ENCODE data around the gene BAIAP2L1.
"Not testable (repeated sequence)": the region's sequence is repeated elsewhere in the genome, so short reads cannot be mapped to it uniquely, and the experiment has no call there.

BAIAP2L1 gene, protein sequence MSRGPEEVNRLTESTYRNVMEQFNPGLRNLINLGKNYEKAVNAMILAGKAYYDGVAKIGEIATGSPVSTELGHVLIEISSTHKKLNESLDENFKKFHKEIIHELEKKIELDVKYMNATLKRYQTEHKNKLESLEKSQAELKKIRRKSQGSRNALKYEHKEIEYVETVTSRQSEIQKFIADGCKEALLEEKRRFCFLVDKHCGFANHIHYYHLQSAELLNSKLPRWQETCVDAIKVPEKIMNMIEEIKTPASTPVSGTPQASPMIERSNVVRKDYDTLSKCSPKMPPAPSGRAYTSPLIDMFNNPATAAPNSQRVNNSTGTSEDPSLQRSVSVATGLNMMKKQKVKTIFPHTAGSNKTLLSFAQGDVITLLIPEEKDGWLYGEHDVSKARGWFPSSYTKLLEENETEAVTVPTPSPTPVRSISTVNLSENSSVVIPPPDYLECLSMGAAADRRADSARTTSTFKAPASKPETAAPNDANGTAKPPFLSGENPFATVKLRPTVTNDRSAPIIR

DNA sequence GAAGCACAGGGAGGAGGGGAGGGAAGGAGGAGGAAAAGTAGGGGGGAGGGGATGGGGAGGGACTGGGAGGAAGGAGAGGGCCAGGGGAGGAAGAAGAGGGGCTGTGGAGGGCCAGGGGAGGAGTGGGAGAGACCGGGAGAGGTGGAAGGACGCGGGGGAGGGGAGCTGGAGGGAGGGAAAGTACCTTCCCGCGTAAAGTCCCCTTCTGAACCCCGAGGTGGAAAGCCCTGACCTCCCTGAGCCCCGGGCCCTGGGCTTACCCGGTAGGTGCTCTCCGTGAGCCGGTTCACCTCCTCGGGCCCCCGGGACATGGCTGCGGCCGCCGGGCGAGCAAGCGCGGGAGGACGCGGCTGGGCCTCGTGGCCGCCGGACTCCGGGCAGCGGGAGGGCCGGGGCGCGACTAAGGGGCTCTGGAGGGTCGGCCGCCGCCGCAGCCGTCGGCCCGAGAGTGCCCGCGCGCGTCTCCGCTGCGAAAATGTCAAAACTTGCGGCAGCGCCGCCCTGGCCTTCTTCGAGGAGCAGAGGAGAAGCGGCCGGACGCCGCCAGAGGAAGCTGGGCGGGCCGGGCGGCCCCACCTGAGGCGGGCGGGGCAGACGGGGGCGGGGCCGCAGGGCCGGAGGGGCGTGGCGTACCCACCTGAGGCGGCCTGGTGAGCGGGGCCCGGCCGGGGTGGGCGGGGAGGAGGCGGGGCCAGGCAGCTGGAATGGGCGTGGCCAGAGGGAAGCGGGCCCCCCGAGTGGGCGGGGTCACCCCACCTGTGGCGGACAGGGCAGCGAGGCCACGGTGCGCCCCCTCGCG, at the start of gene BAIAP2L1:
Gene BAIAP2L1, minus strand, starts transcription at position 549 of the 799 bp plus-strand sequence. Its CDS starts 238 bp downstream, at position 311.
- peak; percentile 84 to 88 for DNase-seq

DNA sequence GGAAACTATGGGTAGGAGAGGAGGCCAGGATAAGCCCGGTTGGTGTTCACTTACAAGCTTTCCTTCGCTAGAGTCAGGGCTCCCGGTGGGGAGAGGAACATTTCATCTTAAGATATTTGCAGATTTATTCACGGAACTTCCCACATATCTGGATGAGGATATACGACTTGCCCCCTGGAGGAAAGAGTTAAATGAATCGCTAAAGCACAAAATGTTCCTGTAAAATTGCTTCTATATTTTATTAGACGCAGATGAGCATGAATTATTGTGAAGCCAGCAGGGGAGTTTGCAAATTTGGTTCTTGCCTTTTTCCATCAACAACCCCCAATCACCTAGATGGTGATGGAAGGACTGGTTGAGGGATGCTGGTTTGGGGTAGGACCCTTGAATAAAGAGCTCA, 47.9 kb upstream of the BAIAP2L1 start:
- DNase-seq = no peak

DNA sequence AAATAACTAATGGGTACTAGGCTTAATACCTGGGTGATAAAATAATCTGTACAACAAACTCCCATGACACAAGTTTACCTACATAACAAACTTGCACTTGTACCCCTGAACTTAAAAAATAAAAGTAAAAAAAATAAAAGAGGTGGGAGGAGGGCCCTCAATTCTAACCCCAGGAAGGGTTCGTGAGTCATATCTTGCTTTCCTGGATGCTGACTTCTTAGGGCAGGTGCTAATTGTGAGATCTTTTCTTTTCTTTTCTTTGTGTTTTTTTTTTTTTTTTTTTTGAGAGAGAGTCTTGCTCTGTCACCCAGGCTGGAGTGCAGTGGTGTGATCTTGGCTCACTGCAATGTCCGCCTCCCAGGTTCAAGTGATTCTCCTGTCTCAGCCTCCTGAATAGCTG, 40.1 kb upstream of the BAIAP2L1 start:
- DNase-seq = not testable (repeated sequence)

DNA sequence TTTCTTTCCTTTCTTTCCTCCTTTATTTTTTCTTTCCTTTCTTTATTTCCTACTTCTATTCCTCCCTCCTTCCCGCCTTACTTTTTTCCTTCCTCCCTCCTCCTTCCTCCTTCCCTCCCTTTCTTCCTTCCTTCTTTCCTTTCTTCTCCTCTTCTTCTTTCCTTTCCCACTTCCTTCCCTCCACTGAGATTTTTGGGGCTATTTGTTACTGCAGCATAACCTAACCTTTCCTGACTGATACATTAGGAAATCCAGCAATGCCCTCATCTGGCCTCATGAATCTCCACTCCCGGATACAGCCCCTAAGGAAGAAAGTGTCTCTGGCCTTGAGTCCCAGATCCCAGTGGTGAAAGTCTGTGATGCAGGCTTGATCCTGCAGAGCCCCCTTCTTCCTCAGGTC, 38.6 kb upstream of the BAIAP2L1 start:
- no peak for DNase-seq

DNA sequence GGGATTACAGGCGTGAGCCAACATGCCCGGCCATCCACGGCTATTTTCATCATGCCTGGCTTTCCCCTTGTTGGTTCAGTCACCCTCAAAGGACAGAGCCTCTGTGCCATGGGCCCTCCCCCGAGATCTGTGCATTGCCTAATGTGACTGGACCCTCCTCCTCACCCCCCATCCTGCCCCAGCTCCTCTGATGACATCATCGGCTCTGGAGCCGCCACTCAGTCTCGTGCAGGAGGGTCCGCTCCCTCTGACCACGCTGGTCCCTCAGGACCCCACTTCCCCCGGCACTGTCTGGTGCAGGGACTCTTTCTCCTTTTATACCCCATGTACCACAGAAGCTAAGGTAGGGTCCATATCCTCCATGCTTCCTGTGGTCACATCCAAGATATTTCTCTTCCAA, 33.2 kb upstream of the BAIAP2L1 start:
- DNase-seq = no peak

DNA sequence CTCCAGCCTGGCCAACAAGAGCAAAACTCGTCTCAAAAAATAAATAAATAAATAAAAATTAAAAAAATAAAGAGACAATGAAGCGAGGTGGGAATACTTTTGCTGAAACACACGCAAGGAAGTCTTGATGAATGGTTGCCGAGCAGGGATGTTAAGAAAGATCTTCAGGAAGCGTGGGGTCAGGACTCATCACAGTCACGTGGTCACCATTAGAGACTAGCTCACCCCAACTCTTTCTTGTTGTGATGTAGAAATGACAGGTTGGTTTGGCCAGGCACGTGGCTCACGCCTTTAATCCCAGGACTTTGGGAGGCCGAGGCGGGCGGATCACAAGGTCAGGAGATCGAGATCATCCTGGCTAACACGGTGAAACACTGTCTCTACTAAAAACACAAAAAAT, 28.9 kb upstream of the BAIAP2L1 start:
- no peak for DNase-seq

DNA sequence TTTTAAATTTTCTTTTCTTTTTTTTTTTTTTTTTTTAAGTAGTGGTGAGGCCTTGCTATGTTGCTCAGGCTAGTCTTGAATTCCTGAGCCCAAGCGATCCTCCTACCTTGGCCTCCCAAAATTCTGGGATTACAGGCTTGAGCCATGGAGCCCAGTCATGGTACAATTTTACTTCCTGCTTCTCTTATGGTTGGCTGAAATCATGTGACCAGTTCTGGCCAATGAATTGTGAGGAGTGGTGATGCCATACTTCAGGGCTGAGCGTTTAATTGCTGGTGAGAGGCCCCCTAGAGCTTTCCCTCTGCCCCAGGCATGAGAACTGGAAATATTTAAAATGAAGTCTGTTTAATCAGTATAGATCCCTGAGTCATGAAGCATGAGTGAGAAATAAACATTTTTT, 22.2 kb upstream of the BAIAP2L1 start:
- DNase-seq = no peak

DNA sequence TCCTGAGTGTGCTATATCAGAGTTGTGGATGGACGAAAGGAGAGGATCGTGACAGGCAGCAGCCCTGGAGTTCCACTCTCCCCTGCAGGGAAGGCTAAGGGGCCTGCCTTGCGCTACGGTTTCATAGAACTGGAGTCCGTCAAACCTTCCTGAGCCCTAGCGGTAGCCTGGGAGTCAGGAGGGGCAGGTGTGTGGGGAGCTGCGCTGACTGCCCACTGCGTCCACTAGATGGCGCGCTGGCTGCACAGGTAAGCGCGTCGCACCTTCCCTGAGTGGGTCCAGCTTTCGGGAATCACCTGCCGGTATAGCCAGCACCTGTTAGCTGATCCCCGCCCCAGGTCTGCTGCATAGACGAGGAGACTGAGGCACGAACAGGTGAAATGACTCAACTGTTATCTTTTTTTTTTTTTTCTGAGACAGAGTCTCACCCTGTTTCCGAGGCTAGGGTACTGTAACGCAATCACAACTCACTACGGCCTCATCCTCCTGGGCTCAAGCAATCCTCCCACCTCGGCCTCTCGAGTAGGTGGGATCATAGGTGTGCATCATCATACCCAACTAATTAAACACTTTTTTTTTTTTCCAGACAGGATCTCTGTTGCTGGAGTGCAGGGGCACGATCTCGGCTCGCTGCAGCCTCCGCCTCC, 20.2 kb upstream of the BAIAP2L1 start:
- DNase-seq = peak; percentile 67 to 70

DNA sequence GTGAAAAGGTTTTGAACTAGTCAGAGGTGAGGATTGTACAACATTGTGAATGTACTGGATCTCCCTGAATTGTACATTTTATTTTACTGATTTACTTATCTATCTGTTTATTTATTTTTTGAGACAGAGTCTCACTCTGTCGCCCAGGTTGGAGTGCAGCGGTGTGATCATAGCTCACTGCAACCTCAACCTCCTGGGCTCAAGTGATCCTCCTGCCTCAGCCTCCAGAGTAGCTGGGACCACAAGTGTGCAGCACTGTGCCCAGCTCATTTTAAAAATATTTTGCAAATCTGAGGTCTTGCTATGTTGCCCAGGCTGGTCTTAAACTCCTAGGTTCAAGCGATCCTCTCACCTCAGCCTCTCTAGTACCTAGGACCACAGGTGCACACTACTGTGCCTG, 19.1 kb upstream of the BAIAP2L1 start:
- not testable (repeated sequence) for DNase-seq

DNA sequence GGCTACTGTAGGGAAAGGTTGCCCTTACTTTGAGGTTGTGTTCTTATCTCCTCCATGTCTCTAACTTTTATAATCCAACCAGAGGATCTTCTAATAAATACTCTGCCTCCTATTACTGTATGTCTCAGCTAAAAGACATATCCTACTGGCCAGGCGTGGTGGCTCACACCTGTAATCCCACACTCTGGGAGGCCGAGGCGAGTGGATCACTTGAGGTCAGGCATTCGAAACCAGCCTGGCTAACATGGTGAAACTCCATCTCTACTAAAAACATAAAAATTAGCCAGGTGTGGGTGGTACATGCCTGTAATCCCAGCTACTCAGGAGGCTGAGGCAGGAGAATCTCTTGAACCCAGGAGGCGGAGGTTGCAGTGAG, 18.4 kb upstream of the BAIAP2L1 start:
- DNase-seq = not testable (repeated sequence)

DNA sequence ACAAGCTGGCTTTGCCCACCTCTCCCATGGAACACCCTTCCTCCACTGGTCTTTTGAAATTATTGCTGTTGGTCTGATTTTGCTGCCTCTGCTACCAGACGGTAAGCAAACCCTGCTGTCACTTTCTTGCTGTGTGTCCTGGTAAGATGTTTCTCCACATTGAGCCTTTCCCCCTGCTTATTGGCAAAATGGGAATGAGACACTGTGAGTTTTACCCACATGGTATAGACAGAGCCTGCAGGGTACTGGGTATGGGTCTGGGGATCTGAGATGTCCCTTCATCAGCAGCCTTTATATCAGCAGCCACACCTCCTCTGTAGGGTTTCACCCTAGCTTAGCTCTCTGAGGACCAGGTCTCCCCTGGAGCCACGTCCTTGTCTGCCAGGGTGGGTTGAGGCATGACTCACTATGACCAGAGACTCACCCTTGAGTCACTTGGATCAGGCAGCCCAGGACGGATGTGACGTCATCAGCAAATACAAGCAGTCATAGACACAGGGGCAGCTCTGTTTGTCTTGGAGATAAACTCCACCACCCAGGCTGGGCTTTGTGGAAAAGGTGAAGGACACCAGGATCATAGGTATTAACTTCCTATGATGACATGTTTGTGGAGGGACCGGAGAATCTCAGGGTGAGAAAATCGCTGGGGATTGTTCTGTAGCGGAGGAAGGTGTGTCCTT, 17.9 kb upstream of the BAIAP2L1 start:
- peak; percentile 34 to 50 for DNase-seq

DNA sequence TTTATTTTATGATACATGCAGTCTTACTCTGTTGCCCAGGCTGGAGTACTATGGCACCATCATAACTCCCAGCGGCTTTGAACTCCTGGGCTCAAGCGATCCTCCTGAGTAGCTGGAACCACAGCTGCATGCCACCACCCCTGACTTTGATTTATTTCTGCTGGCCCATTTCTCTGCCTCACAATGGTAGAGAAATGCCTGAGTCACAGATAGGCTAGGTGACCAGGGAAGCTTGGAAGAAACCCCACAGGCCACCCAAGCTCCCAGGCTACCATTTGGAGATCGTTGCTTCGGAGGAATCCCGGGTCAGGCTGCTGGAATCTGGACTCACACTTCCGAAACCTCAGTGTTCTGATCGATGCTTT, 17.4 kb upstream of the BAIAP2L1 start:
- no peak for DNase-seq

DNA sequence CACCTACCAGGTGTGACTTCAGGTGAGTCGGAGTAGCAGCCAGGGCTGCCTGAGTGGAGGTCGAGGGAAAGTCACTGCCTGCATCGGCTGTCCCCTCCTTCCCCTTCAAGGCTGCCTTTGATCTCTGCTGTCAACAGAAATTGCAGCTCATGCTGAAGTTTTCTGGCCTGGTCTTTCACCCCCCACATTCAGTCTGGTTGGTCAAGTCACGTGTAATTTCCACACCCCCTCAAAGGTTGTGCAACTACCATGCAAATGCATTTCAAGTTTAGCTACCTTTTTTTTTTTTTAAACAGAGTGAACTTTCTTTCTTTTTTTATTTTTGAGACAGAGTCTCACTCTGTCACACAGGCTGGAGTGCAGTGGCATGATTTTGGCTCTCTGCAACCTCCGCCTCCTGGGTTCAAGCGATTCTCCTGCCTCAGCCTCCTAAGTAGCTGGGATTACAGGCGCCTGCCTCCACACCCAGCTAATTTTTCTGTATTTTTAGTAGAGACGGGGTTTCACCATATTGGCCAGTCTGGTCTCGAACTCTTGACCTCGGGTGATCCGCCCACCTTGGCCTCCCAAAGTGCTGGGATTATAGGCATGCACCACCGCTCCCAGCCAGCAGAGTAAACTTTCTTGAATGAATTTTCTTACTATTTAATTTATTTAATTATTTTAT, 16.8 kb upstream of the BAIAP2L1 start:
- DNase-seq = not testable (repeated sequence)

DNA sequence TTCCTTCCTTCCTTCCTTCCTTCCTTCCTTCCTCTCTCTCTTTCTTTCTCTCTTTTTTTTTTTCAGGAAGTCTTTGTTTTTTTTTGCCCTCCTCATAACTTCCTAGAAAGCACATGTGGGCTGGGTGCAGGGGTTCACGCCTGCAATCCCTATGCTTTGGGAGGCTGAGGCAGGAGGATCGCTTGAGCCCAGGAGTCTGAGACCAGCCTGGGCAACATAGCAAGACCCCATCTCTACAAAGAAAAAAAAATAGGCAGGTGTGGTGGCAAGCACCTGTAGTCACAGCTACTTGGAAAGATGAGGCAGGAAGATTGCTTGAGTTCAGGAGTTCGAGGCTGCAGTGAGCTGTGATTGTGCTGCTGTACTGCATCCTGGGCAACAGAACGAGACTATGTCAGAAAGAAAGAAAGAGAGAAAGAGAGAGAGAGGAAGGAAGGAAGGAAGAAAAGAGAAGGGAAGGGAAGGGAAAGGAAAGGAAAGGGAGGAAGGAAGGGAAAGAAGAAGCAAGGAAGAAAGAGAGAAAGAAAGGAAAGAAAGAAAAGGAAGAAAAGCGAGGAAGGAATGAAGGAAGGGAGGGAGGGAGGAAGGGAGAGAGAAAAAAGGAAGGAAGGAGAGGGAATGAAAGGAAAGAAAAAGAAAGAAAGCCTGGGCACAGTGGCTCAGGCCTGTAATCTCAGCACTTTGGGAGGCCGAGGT, 13.5 kb upstream of the BAIAP2L1 start:
- no peak for DNase-seq

DNA sequence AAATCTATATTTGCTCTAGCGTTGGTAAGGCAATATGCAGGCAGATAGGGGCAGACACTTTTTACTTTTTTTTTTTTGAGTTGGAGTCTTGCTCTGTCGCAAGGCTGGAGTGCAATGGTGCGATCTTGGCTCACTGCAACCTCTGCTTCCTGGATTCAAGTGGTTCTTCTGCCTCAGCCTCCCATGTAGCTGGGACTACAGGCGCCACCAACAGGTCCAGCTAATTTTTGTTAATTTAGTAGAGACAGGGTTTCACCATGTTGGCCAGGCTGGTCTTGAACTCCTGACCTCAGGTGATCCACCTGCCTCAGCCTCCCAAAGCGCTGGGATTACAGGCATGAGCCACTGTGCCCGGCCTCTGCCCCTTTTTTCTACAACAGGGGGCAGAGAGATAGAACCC, 12.8 kb upstream of the BAIAP2L1 start:
- DNase-seq = not testable (repeated sequence)

DNA sequence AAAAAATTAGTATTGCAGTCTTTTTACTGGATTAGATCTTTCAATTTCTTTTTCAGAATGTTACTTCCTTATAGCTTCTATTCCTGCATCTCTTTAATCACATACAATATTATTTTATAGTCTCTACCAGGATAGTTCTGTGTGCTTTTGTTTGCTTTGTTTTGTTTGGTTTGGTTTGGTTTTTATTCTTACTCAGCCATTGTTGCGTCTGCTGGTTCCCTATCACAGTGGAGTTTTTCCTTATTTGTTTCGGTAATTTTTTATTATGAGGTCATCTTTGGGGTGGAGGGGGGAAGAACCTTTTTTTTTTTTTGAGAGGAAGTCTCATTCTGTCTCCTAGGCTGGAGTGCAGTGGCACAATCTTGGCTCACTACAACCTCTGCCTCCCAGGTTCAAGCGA, 9.0 kb upstream of the BAIAP2L1 start:
- DNase-seq = no peak

DNA sequence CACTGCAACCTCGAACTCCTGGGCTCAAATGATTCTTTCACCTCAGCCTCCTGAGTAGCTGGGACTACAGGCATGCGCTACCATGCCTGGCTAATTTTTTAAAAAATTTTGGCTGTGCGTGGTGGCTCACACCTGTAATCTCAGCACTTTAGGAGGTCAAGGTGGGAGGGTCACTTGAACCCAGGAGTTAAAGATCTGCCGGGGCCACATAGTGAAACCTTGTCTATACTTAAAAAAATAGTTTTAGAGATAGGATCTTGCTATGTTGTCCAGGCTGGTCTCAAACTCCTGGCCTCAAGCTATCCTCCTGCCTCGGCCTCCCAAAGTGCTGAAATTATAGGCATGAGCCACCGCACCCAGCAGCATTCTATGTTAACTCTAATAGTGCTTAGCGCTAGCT, 7.3 kb upstream of the BAIAP2L1 start:
- DNase-seq = not testable (repeated sequence)

DNA sequence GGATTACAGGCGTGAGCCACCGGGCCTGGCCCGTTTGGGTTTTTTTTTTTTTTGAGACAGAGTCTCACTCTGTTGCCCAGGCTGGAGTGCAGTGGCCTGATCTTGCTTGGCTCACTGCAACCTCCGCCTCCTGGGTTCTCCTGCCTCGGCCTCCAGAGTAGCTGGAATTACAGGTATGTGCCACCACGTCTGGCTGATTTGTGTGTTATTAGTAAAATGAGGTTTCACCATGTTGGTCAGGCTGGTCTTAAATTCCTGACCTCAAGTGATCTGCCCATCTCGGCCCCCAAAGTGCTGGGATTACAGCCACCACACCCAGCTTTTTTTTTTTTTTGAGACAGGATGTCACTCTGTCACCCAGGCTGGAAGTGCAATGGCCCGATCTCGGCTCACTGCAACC, 5.9 kb upstream of the BAIAP2L1 start:
- no peak for DNase-seq

DNA sequence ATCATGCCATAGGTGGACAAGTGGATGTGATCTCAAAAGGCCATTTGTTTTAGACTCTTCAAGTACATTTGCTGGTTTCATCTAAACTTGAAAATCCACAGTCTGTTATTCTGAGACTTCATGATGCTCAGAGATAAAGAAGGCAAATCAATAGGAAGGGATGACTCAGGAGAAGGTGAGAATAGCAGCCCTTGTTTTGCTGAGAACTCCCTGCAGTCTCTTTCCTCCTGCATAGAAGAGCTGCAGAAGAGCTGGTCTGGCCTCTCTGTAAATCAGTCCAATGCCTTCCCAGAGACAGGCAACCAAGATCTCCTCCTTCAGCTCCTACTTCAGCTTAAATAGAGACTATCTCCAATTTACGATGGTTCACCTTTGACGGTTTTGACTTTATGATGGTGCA, 4.0 kb upstream of the BAIAP2L1 start:
- no peak for DNase-seq

DNA sequence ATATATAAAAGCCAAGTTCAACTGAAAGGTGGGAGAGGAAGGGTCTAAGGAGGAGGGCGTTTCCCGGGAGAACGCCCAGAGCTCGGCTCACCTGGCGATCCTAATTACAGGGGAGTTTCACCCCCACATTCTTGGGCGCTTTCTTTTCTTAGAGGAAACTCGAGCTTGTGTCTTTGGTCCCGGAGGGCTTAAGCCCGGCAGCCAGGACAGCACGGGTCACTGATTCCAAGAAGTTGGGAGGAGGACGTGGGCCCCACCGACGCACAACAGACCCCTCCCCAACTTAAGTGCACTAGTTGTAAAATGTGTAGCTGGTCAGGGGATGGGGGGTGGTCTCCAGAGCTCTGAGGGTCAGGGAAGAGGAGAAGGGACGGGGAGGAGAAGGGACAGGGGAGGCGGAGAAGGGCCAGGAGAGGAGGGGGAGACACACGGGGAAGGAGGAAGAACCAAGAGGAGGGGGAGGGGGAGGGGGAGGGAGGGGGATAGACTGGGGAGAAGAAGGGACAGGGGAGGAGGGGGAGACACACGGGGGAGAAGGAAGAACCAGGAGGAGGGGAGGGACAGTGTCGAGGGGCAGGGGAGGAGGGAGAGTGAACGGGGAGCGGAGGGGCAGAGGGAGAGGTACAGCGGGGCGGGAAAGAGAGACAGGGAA, 874 bp downstream of the BAIAP2L1 start:
- DNase-seq = peak in 1 of 2 experiments; percentile 1

DNA sequence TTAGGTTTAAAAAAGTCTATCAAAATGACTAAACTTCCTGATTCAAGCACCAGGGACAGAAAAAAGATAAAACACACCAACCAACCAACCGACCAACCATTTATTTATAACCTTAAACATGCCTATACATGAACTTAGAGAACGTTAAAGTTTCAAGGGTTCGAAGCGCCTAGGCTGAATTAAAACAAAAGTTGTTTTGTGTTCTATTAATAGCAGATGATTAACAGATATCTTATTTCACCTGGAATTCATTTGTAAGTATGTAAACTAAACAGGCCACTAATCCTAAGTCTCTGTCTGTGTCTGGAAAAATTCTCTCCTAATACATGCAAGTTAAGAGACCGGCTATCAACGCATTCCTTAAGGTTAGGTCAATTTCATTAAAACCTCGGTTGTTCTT, 1.4 kb downstream of the BAIAP2L1 start:
- no peak for DNase-seq
